CD4-positive, alpha-beta T cell treated with Interleukin-2 at 100 ng/mL for 4 hours (primary cell): ENCODE measurements around the gene CDC123.
"Not testable (repeated sequence)": the region's sequence is repeated elsewhere in the genome, so short reads cannot be mapped to it uniquely, and the experiment has no call there.

Source experiments
- DNase-seq: peaks from one replicate; pipeline ENCODE4 v3.0.0-alpha.2; 2020; ENCODE audit warnings: low spot score

The CDC123 gene

GRCh38 chr10:12195603-12196506 lies at the start of gene CDC123, which contains the start of gene NUDT5:
CDC123 (plus strand) TSS chr10:12196188; CDS start chr10:12196246, 58 bp downstream.
NUDT5 (minus strand) TSS chr10:12195891; CDS start chr10:12186291, 9,600 bp downstream.
- DNase-seq: peak; percentile 81

- no peak for DNase-seq
Observed at GRCh38 chr10:12150163-12150562, 45.8 kb upstream of the CDC123 start.

- no peak for DNase-seq
Observed at GRCh38 chr10:12154516-12154915, 41.5 kb upstream of the CDC123 start.

- DNase-seq: no peak
Observed at GRCh38 chr10:12156367-12157123, 39.4 kb upstream of the CDC123 start.

GRCh38 chr10:12158111-12158510 lies 37.9 kb upstream of the CDC123 start:
- no peak for DNase-seq

- no peak for DNase-seq
Observed at GRCh38 chr10:12160664-12161063, 35.3 kb upstream of the CDC123 start.

- DNase-seq: no peak
Observed at GRCh38 chr10:12162927-12163326, 33.1 kb upstream of the CDC123 start.

GRCh38 chr10:12164085-12164484 lies 31.9 kb upstream of the CDC123 start:
- DNase-seq: no peak

- DNase-seq: no peak
Observed at GRCh38 chr10:12165036-12165435, 31.0 kb upstream of the CDC123 start.

- no peak for DNase-seq
Observed at GRCh38 chr10:12165999-12166775, 29.8 kb upstream of the CDC123 start.

GRCh38 chr10:12171512-12171911 lies 24.5 kb upstream of the CDC123 start:
- not testable (repeated sequence) for DNase-seq

GRCh38 chr10:12177642-12178041 lies 18.3 kb upstream of the CDC123 start:
- no peak for DNase-seq

- DNase-seq: no peak
Observed at GRCh38 chr10:12179606-12180170, 16.3 kb upstream of the CDC123 start.

- DNase-seq: no peak
Observed at GRCh38 chr10:12180221-12180974, 15.6 kb upstream of the CDC123 start.

GRCh38 chr10:12181065-12181775 lies 14.8 kb upstream of the CDC123 start:
- peak; percentile 88 for DNase-seq

GRCh38 chr10:12184165-12184564 lies 11.8 kb upstream of the CDC123 start:
- no peak for DNase-seq

GRCh38 chr10:12186323-12186722 lies 9.7 kb upstream of the CDC123 start:
- DNase-seq: peak; percentile 11

- no peak for DNase-seq
Observed at GRCh38 chr10:12187321-12187905, 8.6 kb upstream of the CDC123 start.

- DNase-seq: no peak
Observed at GRCh38 chr10:12188656-12189055, 7.3 kb upstream of the CDC123 start.

GRCh38 chr10:12189426-12189825 lies 6.6 kb upstream of the CDC123 start:
- DNase-seq: no peak
